DMS53 (cell line): ENCODE measurements around the gene HOATZ.
A peak's percentile ranks its signal among the peaks of the same experiment; 100 is the strongest.

Experiments
- DNase-seq: peaks from one replicate; lab custom pipeline; 2025; lab: John Stamatoyannopoulos, UW

The HOATZ gene

DNA sequence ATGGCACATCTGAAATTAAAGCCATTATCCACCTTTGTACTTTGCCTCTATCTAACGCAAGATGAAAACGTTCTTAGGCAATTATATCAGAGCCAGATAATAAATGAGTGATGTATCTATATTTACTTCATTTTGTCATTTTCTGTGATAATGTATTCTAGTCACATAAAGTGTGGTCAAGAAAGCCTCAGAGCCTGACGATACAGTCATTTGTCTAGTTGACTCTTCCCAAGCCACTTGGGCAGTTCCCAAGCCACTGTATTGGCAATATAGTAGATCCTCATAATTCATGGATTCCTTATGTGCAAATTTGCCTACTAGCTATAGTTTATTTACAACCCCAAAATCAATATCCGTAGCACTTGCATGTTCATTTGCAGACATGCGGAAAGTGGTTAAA is 7.8 kb downstream of the HOATZ start:
- no peak for DNase-seq

DNA sequence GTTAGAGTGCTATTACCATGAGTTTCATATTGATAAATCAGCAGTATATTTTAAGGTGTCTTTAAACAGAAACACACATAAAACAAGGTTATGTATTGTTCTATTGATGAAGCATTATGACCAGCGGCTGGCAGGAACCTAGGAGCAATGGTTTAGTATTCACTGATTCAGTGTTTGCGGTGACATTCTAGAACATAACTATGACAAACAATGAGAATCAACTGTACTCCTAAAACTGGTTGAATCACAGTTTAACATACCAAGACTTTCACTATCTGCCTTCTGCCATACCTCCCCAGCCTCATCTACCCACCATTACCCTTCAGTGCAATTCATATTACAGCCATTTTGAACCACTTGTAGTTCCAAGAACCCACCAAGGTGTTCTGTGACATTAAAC is 8.8 kb downstream of the HOATZ start:
- no peak for DNase-seq

DNA sequence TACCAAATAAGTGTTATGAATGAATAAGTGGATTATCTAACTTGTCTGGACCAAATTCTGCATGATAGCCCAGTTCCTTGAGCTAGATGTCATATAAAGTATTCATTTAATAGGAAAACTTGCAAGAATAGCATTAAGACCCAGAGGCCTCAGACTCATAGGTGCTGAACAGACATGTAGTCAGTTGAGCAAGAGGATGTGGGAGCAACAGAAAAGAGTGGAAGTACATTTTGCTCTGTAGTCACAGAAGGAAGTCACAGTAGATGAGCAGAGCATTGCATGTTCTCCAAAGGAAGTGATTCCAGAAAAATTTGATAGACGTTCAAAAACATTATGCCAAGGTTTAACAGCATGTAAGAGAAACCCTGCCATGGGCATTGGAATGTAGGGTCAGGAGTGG is 9.5 kb downstream of the HOATZ start:
- DNase-seq, result no peak

DNA sequence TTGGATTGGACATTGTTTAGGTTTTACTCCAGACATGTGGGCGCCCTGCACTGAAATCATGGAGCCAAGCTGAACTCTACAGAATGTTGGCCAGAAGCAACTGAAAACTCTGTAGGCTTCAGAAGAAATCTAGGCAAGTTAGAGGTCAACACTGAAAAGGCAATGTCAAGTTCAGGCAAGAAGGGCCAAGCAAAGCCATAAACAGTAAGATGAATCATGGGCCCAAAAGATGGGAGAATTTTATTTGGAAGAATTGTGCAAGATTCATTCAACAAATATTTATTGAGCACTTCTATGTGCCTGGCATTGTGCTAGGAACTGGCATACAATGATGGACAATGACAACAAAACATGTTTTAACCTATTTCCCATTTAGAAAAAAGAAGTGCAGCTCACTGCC is 10.9 kb downstream of the HOATZ start:
- DNase-seq, result no peak

DNA sequence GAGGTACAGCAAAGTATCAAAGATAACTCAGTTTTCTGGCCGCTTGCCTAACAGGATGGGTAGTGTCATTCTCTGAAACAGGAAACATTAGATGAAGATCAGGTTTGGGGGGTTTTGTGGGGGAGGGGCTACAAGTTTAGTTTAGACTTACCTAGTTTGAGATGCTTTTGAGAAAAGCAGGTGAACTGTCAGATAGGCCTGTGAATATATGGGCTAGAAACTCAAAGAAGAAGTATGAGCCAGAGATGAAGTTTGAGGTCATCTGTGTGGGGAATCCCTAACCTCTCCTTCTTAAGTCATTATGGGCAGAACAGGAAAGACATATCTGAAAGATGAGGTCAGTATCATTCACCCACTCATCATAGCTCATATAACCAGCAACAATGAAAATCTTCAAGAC is 11.9 kb downstream of the HOATZ start:
- peak; percentile 23 for DNase-seq

DNA sequence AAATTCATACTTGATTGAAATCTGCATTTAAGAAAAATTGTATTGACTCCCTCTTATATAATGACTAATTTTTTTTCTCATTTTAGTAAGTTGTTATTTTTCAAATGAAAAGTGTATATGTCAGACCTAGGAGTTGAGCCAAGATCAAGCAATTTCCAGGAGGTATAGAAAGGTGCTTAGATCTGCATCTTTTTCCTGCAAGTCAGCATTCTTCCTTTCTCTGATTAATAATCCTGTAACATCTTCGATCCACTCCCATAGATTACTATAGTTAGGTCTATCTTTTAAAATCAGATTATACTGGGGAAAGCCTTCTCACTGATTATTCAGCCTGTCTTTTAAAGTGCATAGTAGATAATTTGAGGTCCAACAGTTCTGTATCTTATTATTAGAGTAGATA is 12.7 kb downstream of the HOATZ start:
- DNase-seq, result no peak

DNA sequence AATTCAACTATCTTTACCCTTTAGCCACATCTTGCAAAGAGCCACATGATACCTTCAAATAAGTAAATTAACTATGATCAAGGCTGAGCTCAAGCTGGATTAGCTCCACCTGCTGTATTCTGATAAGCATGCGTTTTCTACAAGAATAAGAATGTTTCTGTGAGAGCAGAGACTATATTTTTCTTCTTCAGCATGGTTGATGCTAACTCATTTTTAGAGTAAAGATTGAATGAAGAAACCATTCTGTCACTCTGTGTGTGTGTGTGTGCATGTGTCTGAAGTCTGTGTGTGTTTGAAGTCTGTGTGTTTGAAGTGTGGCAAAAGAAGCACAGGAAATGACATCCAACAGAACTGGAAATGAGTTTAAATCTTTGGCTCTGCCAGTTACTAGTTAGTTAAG is 14.0 kb downstream of the HOATZ start:
- peak; percentile 14 for DNase-seq

DNA sequence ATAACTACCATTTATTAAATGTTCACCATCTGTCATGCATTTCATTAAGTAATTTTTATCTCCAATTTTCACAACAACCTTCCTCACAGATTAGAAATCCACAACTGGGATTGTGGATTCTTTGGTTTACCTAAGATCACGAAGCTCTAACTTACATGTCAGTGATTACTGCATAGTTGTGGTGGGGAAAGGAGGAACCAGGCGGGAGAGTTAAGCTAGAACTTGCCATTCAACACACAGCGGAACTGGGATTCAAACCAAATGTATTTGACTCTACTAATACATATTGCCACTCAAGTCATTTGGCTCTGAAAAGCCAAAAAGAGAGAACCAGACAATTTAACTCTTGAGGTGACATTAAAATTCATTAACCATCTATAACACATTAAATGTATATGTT is 15.5 kb downstream of the HOATZ start:
- DNase-seq, result no peak

DNA sequence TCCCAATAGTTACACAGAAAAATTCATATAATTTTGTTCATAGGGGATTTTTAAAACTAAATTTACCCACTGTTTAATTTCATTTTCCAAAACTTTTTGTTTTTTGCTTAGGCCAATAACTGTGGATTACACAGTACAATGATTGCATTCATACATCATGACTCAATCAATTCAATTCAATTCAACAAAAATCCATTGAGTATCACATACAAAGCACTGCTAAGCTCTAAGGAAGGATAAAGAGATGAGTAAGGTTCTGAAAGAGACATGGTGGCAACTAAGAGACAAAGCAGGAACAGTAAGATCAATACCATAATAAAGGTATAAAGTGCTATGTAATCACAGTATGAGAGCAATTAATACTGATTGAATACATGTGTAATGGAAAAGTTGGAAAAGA is 16.6 kb downstream of the HOATZ start:
- no peak for DNase-seq

DNA sequence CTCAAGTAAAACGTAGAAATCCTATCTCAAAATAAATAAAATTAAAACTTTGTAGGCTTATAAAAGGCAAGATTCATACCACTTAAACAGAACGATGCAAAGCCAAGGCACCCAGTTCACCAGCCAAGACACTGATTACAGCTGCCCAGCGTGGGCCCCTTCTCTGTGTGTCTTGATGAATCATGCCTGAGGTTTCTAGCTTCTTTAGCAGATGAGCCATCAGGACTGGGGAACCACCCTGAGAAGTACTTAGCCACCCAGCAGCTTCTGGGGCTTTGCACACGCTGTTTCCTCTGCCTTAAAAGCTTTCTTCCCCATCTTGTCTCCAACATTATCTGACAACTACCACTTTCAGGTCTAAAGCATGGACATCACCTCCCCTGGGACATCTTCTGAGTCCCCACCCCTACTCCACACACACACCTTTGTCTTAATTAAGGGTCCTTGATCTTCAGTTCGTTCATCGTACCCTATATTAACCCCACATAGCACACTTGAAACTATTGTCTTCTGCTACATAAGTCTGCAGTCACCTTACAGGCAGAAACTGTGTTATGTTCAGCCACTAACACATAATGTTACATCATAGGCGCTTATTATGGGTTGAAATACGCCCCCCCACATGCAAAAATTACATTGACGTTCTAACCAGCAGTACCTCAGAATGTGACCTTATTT is 17.2 kb downstream of the HOATZ start:
- peak; percentile 17 for DNase-seq

DNA sequence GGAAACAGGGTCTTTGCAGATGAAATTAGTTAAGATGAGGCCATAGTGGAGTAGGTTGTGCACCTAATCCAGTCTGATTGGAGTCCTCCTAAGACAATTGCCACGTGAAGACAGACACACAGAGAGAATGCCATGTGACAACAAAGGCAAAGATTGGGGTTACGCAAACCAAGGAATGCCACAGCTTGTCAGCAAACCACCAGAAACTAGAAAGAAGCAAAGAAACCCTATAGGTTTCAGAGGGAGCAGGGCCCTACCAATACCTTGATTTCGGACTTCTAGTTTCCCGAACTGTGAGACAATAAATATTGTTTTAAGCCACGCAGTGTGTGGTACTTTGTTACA is 17.8 kb downstream of the HOATZ start:
- DNase-seq, result no peak

DNA sequence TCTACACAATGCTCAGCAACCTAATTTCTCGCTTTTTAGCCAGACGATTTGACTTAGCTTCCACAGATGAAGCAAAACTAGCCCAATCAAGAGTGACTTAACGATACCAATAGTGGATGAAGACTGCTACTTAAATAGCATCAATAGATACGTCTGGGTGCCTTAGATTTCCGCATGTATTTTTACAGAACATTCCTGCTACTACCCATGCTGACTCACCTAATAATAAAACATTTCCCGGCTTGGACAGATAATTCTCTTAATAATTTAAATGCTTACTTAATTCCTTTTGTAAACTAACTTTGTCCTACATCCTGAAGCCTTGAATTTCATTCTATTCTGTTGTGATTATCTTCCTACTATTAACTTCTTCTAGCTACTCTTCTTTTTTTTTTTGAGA is 20.7 kb downstream of the HOATZ start:
- DNase-seq, result no peak

DNA sequence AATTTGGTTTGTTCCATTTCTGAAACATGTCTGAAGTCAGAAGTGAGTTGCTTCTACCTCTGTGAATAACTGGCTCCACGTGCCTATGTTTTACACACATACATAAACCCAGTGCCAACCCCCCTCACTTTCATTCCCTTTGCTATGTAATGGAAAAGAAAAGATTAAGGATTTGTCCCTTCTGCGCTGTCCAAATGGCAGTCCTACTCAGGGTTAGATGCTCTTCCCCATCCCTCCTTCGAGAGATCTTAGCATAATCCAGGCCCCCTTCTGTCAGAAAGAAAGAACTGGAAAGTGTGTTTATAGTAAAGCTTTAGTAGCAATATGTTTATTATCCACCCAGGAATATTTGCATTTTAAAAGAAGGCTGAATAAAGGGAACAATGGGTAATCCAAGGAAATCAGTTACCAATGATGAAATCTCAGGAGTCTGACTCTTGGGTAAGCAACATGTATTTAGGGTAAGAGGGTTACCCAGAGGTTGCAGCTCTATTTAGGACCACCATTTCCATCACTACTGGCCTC is 22.8 kb downstream of the HOATZ start:
- DNase-seq, result no peak

DNA sequence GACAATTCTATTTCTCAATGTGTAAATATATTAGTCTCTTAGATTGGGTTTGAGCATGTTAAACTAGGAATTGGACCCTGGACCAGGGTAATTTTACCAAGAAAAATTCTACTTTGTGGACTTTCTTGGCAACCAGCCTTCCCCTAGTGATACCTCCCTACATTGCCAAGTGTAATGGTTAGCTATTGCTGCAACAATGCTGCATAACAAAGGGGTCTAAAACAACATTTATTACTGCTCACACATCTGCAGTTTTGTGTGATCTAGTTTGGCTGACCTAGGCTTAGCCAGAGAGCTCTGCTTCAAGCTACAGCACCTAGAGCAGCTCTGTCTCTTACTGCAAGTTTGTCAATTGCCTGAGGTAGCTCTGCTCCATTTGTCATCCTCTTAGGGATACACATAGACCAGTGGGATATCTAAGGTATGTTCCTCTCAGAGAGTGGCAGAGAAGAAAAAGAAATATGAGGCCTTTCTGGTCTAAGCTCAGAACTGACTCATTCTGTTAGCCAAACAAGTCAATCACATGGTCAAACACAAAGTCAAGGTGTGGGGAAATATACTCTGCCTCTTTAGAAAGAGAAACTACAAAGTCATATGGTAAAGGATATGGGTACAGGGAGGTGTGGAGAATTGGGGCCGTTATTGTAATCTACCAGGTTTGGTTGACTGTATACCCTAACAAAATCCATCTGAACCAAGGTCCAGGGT is 24.0 kb downstream of the HOATZ start:
- DNase-seq, result peak; percentile 78

DNA sequence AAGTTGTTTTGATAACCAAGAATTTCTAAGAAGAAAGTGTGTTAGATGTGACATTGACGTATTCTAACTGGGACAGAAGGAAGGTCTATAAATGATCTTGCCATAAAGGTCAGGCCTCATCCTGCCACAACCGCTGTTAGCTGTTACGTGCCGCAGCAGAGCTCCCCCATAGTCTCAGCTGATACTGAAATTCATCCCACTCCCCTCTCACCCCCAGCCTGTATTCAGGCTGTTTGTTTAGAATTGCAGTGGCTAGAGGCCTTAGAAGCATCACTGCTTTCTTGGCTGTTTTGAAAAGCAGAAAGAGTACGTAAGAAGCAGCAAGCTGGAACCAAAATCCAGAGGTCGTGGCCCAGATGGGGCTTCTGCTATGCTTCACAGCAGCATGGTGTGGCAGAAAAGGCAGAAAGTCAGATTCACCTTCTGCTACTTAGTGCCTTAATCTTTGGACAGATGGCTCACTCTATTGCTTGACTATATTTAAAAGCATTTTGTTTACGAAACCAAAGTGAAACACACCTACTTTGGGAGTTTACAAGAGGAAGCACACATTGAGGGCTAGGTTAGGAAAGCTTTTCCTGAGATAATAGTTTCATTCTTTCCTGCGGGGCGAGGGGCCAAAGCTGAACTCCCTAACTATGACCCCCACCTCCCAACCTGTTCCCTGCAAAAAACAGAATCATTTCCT is 25.0 kb downstream of the HOATZ start:
- DNase-seq, result no peak

DNA sequence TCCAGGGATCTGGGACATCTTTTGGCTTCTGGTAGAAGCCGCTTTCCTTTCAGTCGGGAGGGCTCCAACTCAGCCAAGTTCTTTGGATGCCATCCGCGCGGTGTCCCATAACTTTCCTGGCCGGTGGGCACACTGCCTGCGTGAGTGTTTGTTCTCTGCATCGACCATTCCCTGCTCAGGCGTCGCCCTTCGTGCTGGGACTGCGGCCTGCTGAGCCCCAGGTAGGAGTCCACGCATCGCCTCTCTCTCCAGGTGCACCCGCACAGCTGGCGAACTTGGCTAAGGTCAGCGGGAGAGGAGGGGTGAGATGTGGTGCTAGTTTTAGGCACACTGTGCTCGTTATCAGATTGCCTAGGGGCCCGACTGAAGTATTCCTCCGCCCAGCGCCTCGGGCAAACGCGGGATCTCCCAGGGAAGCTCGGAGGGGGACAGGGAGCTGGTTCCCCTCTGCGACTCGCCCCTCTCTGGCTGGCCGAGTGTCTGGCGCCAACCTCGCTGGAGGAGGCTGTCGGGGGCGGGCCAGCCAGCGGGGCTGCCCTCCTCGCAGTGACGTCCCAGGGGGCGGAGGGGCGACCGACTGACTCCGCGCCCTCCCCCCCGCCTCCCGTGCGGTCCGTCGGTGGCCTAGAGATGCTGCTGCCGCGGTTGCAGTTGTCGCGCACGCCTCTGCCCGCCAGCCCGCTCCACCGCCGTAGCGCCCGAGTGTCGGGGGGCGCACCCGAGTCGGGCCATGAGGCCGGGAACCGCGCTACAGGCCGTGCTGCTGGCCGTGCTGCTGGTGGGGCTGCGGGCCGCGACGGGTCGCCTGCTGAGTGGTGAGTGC is 25.7 kb downstream of the HOATZ start, which contains the start of gene LAYN:
Gene LAYN, plus strand, starts transcription at position 607 of the 823 bp plus-strand sequence. Its CDS starts 124 bp downstream, at position 731.
- DNase-seq, result peak; percentile 48

DNA sequence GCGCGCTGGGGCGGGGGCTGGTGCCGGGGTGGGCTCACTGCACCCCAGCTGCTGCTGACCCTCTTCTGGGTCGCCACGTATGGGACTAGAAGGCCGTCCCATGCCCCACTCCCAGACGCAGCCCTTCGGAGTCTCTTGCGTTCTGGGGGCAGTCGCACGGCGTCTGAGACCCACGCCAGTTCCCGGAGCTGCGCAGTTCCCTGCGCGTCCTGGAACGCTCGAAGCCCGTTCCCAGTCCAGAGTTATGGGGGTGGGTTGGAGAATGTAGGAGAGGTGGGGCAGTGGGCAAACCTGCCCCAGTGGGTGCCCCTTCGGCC is 26.3 kb downstream of the HOATZ start:
- peak; percentile 48 for DNase-seq

DNA sequence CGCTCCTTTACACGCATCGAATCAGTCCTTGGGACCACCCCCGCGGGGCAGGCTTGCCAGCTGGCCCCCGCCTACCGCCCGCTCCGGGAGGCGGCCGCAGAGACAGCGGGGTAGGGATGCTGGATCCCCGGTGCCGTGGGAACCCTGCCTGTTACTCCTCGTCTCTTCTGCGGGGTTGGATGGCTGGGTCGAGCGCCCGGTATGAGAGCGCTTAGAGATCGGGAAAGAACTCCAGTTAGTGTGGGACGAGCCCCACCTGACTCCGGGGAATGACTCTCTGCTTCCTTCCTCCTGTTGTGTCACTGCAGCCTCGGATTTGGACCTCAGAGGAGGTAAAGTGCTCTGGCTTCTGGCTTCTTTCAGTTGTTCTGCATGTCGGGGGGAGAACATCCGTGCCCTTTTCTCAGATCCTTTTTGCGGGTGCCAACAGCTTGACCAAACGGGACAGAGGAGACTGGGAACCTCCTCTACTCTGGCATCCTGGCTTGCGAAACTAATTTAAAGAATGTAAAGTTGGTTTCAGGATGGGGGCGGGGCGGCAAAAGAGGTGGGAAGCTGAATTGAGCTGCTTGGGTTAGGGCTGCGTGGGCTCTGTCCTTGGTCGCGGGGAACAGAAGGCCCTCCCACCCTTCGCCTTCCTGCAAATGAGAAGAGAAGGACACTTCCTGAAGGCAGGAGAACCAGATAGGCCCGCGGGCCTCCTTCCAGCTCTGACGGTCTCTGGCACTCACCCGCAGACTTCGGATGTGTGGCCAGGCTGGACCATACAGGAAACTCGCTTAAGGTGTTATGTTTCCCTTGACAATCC is 26.9 kb downstream of the HOATZ start:
- DNase-seq, result peak; percentile 35

DNA sequence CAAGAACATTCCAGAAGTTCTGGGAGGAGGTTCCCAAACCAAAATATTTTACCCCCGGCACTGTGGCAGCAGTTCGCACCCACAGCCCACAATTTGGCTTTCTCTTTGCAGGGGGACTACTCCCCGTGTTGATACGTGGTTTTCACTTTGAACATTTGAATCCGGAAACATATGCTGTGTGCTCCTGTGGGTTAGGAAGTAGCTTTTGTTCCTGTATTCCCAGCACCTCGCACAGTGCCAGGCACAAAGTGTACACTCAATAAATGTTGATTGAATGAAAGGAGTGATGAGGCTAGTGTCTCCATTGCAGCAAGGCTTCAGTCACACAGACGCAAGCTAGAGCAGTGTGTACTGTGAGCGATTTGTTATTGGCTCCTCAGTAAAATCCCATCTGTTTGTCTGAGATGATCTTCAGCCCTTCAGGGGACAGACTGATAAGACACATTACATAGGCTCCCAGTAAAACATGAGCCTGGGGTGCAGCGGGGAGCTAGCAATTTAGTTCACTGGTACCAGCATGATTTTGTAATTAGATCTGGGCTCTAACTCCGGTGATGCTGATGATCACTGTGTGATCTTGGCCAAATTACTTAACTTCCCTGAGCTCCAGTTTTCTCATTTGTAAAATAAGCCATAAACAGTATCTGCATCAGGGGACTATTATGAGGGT is 28.2 kb downstream of the HOATZ start:
- no peak for DNase-seq

DNA sequence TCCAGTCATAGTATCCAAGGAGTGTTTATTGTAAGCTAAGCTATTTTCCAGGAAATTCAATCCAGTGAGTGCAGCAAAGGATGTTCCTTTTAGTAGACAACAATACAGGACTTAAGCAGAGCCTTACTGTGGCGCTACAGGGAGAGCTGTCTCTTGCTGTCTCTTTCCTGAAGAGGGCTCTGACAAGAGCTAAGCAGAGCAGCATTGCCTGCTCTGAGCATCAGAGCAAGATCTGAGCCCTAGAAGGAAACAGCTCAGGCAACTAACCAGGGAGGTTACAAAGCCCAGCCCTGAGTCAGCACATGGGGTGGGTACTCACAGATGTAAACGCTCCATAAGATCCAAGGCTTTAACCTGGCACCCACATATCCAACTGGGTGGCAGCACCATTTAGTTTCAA is 33.9 kb downstream of the HOATZ start:
- DNase-seq, result no peak
